Kidney capillary endothelial cell (primary cell): ENCODE measurements around the gene KIT.

ENCODE experiments used
- DNase-seq: peaks from one replicate; pipeline ENCODE4 v3.0.0-alpha.2; 2018; ENCODE audit warnings: low spot score

KIT gene

DNA sequence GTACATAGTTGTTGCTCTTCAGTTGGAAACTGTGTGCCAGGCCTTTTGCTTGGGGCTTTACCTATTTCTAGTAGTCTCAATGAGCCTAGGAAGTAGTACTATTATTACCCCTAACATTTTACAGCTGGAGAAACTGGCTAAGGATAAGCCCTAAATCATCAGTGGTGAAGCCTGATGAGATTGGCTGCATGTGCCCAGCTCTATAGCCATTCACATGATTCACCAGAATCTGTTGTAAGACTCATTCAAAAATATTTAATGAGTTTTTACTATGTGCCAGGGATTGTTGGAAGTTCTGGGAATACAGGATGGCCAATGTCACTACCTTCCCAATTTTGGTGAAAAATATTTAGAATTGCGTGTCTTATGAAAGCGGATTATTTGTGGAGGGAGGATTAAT is 2.8 kb downstream of the KIT start:
- DNase-seq, result no peak

DNA sequence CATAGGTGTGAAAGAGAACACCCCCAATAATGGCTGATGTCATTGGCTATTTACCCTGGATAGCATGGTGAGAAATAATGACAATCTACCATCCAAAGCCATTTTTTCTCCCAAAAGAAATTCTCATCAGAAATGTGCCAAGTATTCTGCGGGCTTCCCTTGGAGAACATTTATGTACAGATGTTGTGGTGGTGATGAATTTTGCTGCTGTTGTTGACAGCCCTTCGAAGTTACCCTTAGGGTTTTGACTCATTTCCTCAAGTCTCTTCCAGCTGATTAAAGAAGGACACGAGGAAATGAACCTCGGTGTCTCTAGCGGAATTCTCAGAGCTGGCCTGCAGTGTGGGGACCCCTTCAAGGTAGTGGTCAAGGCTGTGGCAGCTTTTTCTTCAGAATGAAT is 3.4 kb downstream of the KIT start:
- peak; percentile 57 for DNase-seq

DNA sequence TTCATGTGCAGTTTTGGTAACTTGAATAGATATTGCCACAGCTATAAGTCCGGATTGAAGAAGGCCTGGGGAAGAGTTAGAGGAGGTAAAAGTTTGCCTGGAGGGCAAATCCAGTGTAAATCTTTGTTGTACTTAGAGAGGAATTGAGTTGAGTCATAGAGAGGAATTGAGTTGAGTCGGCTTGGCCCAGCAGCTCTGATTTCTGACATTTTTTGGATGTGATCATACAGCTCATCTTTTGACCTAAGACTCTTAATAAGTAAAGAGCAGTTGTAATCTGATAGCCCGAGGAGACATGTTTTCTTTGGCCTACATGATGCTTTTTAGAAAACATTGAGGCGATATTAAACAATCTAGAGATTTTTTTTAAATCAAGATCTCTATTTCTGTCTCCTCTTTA is 3.9 kb downstream of the KIT start:
- DNase-seq, result peak; percentile 60

DNA sequence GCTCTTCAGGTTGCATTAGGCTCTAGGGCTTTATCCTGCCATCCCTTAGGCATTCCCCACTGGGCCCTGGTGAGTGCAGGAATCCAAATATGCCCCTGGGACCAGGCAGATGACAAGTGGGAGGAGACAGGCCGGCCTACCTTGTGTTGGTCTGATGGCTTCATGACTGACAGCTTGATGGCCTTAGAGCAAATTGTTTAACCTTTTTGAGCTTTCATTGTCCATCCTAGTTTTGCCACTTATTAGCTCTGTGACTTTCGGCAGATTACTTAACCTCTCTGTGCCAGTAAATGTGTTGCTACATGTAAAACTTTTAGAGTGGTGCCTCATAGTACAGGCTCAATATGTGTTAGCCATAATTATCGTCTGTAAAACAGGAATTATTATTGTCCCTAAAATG is 4.4 kb downstream of the KIT start:
- DNase-seq, result no peak

DNA sequence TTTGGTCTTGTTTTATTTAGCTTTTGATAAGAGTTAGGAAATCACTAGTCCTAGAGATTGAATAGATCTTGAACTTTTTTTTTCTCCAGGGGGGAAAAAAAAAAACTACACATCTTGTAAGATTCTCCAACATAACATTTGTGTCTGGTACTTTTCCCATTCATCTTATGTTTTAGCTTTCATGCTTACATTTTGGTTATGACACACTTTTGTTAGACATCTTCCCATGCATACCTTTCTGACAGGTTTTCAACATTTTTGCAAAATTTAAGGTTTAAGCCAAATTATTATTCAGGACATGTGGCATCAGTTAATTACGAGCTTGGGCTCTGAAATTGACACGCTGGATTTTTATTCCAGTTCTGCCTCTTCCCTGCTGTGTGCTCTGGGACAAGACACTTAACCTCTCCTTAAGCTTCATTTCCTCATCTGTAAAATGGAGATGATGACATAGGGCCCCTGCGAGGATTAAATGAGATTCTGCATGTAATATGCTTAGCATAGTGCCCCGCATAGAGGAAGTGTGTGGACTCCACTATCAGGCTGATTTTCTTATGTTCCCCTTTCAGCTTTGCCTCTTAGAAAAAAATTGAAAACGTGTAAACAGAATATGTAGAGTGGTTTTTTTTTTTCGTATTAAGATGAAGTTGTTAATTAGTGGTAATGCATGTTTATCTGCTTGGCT is 5.3 kb downstream of the KIT start:
- DNase-seq, result no peak

DNA sequence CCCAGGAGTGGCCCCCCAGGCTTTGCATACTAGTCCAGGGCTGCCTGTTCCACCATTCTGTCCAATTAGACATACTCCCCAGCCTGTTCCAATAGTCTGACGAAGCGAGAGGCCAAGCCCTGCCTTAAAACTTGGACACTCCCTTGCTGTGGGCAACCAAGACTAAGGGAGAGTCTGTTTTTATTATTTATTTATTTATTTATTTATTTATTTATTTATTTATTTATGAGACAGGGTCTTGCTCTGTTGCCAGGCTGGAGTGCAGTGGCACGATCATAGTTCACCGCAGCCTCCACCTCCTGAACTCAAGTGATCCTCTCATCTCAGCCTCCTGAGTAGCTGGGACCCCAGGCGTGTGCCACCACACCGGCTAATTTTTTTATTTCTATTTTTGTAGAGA is 6.6 kb downstream of the KIT start:
- no peak for DNase-seq

DNA sequence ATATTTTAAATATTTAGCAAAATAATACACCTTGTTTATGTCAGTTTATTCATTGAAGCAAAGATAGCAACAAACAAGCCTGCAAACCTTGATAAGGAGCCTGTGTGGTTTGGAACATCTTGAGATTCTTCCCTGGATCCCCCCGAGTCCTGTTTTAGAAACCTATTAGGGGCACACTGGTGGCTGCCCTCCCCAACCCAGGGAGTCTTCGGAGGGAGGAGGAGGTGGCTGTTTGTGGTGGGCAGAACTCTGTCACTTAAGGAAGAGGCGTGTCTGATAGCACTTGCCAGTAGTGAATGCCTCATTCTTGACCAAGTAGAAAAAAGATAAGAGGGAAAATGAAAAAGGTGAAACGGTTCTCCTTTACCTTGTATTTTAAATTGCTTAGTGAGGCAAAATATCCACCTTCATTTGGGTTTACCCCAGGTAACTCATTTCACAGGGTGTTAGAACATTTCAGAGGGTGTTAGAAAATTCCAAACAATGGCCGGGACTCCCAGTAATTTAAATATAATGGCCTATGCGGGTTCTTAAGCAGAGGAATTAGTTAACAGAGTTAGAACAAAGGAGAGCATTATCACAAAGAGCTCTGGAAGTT is 10.4 kb downstream of the KIT start:
- DNase-seq, result no peak

DNA sequence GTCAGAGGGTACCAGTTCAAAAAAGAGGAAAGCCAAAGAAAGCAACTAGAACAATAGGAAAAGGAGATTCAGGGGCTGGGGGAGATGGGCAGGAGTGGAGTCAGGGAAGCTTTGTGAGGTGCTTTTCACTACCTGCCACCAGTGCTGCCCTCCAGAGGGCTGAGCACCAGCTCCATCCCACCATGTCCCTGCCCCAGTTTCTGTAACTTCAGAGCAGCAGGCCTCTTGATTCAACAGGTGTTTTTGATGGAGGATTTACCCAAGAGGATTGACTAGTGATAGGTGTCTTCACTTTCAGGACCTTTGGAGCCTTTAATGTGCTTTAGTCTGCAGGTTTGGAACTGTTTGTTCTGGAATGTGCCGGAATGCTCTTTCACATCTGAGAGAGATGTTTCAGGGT is 12.1 kb downstream of the KIT start:
- no peak for DNase-seq

DNA sequence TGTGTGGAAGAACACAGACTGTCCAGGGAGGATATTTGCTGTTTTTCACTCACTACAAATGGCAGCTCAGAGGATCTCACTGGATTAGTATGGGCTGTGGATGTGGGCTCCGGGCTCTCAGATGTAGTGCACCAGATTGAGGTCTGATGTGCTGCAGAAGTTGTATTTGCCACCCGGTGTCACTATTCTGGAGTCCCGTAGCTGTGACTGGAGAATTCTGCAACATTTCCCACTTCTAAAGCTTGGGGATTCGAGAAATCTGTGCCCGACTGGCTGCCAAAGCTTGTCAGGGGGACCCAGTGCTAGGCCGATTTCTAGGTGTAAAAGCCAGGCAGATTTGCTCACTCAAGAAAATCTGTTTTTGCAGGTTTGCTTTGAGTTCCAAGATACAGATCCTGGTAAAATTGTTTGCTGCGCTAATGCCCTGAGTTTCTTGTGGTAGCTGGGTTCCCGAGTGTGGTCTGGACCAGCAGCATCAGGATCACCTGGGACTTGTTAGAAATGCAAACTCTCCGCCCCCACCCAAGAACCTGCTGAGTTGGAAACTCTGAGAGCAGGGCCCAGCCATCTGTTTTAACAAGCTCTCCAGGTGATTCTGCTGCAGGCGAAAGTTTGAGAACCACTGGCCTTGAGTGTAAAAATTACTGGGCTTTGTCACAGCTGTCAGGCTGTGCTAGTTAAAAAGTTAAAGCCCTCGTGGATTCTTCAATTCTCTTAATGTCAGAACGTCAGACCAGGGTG is 18.1 kb downstream of the KIT start:
- no peak for DNase-seq

DNA sequence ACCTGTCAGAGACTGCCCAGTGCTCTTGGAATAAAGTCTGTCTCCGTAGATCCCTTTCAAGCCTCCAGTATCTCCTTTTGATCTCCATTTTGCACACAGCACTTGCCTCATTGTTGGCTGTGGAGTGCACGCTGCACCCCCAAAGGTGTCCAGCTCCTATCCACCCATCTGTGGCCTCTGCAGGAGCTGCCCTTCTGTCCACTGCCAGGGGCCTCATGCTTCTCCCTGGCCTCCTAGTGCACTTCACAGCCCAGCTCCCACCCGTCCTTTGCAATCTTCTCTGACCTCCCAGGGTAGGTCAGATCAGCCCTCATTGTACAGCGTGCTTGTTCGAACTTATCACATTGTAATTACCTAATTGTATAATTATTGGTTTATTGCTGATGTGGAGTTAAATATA is 18.9 kb downstream of the KIT start:
- no peak for DNase-seq

DNA sequence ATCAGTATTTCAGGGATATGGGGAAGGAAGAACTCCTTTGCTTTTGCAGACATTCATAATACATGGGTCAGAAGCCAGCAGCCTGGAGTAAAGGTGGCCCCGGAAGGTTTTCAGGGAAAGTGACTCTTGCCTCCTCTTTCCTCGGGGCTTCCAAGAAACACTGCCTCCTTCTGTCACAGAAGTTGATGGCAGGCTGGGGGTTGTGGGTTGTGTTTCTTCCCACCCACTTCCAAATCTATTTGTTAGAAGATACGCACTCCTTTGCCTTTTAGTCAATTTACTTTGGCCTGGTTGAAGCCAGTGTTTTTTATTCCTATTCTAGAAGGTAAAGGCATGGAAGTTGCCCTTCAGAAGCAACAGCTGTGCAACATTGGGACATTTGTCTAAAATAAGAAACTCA is 19.7 kb downstream of the KIT start:
- DNase-seq, result no peak

DNA sequence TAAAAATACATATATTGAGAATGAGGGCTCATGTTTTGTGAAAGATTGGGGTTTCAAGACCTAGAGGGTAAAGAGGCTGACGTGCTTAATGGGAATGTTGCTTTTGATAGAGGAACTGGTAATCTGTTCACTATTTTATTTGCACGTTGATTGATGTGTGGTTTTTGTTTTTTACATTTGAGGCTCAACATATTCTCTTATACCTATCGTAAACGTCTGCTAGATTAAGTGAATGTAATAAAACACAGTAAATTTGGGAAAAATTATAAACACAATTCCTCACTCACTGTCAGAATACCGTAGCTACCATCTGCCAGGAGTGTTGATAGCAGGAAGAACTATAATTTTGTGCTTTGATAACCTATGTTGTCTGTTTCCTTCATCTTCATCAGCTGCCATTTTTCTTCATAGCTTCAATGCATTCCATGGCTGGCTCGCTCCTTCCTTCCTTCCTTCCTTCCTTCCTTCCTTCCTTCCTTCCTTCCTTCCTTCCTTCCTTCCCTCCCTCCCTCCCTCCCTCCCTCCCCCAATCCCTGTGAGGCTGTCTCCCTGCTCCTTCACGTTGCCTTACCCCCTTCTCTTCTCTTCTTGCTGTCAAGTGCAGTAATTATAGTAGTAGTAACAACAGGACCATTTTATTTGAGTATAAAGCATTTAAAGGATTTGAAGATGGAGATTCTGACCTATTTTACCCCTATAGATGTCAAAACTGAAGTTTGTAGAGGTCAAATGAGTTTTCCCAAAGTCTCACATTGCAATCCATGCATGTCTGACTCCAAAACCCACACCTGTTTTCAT is 20.3 kb downstream of the KIT start:
- no peak for DNase-seq

DNA sequence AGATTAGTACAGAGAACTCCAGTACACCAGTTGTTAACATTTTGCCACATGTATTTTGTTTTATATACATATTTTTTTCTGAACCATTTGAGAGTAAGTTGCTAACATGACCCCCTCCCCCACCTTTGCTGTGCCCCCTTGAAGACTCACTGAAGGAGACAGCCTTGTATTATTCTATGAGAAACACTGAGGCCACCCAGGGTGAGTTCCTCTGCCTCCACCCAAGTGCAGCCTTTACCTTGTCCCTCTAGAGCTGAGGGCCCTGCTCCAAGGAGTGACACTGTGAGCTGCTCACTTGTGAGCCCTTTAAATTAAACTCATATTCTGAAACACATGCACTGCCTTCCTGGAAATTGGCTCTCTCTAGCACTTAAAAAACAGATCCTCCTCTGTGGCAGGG is 21.1 kb downstream of the KIT start:
- DNase-seq, result no peak

DNA sequence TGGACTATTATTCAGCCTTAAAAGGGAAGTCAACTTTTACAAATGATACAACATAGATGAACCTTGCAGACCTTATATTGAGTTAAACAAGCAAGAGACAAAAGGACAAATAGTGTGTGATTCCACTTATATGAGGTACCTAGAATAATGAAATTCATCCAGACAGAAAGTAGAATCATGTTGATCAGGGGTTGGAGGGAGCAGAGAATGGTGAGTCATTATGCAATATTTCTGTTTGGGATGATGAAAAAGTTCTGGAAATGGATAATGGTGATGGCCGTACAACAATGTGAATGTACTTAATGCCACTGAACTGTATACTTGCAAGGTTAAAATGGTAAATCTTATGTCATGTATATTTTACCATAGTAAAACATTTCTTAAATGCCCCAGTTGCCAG is 22.1 kb downstream of the KIT start:
- DNase-seq, result no peak

DNA sequence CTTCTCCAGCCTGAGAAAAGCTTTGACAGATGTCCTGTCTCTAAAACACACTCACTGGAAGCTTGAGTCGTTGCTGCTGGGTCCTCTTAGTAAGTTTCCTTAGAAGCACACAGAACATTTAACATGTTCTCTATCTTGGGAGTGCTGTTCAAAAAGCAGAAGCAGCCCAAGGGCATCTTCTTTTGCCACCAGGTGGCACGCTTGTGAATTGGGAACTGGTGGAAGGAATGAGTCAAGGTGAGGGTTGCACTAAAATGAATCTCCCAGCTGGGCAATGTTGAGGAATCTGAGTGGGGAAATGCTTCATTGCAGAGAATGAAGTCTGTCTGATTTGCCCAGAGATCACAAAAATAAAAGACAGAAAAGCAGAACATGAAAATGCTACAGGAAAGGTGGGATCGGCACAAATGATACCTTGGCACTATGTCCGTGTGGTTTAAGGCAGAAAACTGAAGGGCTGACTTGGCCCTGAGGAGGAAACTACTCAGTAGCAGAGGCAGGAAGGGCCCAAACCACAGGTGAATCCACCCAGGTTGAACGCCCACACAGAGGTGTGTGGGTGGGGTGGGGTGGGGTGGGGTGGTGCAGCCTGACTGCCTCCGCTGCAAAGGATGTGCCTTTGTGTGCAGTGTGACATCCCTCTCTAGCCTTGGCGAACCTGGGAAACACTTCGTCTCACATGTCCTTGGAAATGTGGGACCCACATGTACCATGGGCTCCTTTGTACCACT is 26.0 kb downstream of the KIT start:
- DNase-seq, result peak; percentile 21

DNA sequence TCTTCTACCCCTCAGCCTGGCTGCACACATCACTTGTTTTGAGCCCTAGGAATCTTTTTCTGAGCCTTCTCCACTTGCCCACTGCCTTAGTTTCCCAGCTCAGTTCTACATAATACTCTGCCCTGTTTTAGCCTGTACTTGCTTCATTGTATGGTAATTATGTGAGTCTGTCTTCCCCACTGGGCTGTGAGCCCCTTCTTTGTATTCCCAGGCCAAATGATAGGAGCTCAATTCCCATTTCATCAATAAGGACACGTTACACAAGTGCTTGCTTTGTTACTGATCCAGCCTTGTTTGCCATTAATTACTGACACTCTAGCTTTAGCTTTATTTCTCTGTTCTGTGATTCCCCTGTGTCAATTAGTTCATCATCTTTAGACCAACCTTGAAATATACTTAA is 28.1 kb downstream of the KIT start:
- no peak for DNase-seq

DNA sequence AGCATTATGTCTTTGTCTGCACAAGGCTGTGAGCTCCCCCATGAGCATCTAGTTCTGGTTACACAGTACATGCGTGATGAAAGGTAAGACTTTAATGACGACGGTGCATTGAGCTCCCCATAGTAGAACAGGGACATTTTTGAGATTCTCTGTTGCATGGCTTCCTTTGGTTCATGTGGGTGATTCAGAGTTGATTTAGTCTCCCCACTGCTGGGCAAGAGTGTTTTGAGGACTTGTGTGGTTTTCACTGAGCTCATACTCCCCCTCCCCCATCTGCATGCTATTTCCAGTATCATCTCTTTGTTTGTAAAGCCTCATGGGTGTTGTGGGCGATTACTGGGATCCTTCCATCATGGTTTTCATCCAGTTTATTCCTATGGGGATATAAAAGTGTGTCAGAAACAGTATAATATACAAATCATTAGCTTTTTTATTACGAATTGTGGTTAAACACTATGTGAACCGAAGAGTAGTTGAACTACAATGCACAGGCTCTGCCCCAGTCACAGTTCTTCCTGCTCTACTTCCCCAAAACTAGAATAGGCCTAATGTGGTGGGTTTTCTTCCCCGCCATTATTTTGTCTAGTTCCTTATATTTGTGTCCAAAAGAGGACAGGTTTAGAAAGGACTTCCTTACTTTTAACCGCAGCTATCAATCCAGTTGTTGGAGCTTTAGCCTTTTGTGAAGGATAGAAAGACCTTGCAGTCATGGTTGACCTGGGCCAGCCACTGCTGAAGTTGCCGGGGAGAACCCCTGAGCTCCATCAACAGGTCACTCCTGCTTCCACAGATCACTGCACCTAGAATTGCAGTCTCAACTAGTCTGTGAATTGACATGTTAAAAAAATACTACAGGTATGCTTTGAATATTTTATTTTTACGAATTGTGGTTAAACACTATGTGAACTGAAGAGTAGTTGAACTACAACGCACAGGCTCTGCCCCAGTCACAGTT is 30.4 kb downstream of the KIT start:
- DNase-seq, result no peak

DNA sequence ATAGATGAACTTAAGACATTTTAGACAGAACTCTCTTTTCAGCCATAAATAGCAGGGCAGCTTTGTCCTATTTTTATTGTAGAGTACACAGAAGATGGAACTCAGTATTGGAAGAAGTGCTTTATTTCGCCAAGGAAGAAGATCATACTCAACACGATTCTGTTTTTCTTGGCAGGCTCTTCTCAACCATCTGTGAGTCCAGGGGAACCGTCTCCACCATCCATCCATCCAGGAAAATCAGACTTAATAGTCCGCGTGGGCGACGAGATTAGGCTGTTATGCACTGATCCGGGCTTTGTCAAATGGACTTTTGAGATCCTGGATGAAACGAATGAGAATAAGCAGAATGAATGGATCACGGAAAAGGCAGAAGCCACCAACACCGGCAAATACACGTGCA is 37.6 kb downstream of the KIT start:
- no peak for DNase-seq

DNA sequence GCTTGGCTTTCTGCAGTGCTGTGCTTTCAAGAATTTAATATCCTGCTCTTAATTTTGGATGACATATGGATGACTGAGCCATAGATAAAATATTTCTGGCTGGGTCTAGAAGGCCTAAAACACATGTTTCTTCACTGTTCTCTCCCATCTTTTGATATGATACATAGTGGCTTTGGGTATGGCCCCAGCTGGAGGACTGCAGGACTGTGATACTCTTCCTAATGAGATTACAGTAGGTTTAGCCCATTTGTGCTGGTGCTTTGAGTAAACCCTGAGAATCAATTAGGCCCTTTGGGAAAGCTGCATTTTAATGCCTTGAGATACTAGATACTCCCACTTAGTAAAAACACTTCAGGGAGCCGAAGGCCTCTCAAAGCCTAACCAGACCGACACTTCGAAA is 38.0 kb downstream of the KIT start:
- no peak for DNase-seq

DNA sequence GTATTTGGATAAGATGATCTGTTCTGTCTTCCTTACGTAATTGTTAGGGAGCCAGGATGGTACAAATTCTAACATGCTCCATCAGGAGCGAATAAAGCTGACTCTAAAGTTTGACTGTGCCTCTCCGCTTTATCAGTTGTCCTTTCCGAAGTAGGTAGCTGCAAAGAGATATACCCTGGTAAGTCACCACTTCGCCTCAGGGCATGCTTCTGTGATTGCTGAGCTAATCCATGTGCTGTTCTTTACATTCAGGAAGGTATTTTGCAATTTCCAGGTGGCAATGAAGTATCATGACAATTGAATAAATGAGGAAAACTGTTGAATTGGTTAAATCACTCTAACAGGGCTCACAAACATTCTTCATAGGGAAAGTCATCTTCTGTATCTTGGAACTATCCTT is 38.9 kb downstream of the KIT start:
- DNase-seq, result no peak

DNA sequence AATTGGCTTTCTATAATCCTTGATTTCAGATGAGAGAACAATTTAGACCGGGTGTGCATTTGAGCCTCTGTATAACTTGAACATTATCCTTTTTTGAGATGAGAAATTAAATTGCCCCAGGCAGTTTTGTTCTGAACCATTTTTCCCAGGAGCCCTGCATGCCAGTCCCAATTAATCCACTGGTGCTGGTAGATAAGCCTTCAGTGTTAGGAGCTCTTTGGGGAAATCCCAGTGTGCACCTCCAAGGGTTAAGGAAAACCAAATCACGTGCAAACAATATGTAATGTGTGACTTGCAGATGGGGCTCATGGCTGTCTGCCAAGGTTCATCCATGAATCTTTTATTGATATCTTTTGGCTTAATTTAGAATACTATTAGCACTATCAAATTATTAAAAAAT is 43.2 kb downstream of the KIT start:
- no peak for DNase-seq
